ENCODE measurements around the gene PCAT6. TPM values are rescaled to one million over a fixed set of nuclear protein-coding genes. Genes with fewer than 3 reads are reported as not detected.

PCAT6 gene
- total RNA-seq, 4 donors from 2014 or later, result 3.4 to 5.1 (median 4.3) TPM

- WGBS, 2 donors, result 72 to 73% methylated on average over 4 of the region's 4 CpGs
- DNase-seq (ENCODE audit: low spot score in 2 of 2), result no peak
- TF ChIP-seq POLR2A (IDR thresholded peaks at IDR 0.05) (no peak), CTCF (IDR thresholded peaks at IDR 0.05) (no peak)
- no peak overlapping the region for H3K4me3 ChIP-seq (ENCODE audit: low read depth, poor library complexity, severe bottlenecking)
- intact Hi-C loops (cut with DNase I; ENCODE audit: low total_unique reads), result no loop called here
Measured at GRCh38 chr1:202804126-202804525, 6.6 kb upstream of the PCAT6 start.

- TF ChIP-seq CTCF (IDR thresholded peaks at IDR 0.05) (no peak), POLR2A (IDR thresholded peaks at IDR 0.05) (no peak)
- peak overlapping the region; percentile 96 for H3K4me3 ChIP-seq (ENCODE audit: low read depth, poor library complexity, severe bottlenecking)
- intact Hi-C loops (cut with DNase I; ENCODE audit: low total_unique reads), result loop anchor here (2.0 kb wide), 1 partner anchor 47 kb away; no protein-coding TSS in a partner anchor
- WGBS, 2 donors, result 20 to 21% methylated on average over 7 of the region's 7 CpGs
- no peak for DNase-seq (ENCODE audit: low spot score in 2 of 2)
Measured at GRCh38 chr1:202805886-202806844, 4.6 kb upstream of the PCAT6 start.

GRCh38 chr1:202806845-202807450, 3.8 kb upstream of the PCAT6 start:
- peak in 1 of 2 donors; percentile 7 for TF ChIP-seq POLR2A (IDR thresholded peaks at IDR 0.05)
- TF ChIP-seq CTCF (IDR thresholded peaks at IDR 0.05), result no peak
- intact Hi-C loops (cut with DNase I; ENCODE audit: low total_unique reads), result loop anchor here (2.0 kb wide), 1 partner anchor 46 kb away; no protein-coding TSS in a partner anchor
- 0 to 1% methylated on average over 33 to 37 of the region's 51 CpGs for WGBS, 2 donors
- peak in 1 of 2 donors; percentile 88 for DNase-seq (ENCODE audit: low spot score in 2 of 2)
- H3K4me3 ChIP-seq (ENCODE audit: low read depth, poor library complexity, severe bottlenecking), result peak overlapping the region; percentile 96

- intact Hi-C loops (cut with DNase I; ENCODE audit: low total_unique reads), result loop anchor here (2.0 kb wide), 1 partner anchor 45 kb away; no protein-coding TSS in a partner anchor
- no peak for TF ChIP-seq CTCF (IDR thresholded peaks at IDR 0.05)
- no peak for TF ChIP-seq POLR2A (IDR thresholded peaks at IDR 0.05)
- DNase-seq (ENCODE audit: low spot score in 2 of 2), result peak in 1 of 2 donors; percentile 90
- WGBS, 2 donors, result 0 to 1% methylated on average over 13 to 40 of the region's 45 CpGs
- H3K4me3 ChIP-seq (ENCODE audit: low read depth, poor library complexity, severe bottlenecking), result peak overlapping the region; percentile 96
Measured at GRCh38 chr1:202807451-202807925, 3.3 kb upstream of the PCAT6 start.

- intact Hi-C loops (cut with DNase I; ENCODE audit: low total_unique reads), result loop anchor here (2.0 kb wide), 1 partner anchor 45 kb away; no protein-coding TSS in a partner anchor
- peak within 1 kb of the TSS; percentile 96 for H3K4me3 ChIP-seq (ENCODE audit: low read depth, poor library complexity, severe bottlenecking)
- DNase-seq (ENCODE audit: low spot score in 2 of 2), result peak; percentile 44 to 90
- TF ChIP-seq CTCF (IDR thresholded peaks at IDR 0.05), result no peak
- no peak for TF ChIP-seq POLR2A (IDR thresholded peaks at IDR 0.05)
- 0% methylated on average over 16 to 39 of the region's 84 CpGs for WGBS, 2 donors
Measured at GRCh38 chr1:202807926-202808757, 2.6 kb upstream of the PCAT6 start, which contains the start of gene KDM5B. KDM5B (minus strand) TSS chr1:202808421; CDS start chr1:202808305, 116 bp downstream.
